ENCODE data around the gene OR13G1.
"Not testable (repeated sequence)": the region's sequence is repeated elsewhere in the genome, so short reads cannot be mapped to it uniquely, and the experiment has no call there.

OR13G1 gene, protein sequence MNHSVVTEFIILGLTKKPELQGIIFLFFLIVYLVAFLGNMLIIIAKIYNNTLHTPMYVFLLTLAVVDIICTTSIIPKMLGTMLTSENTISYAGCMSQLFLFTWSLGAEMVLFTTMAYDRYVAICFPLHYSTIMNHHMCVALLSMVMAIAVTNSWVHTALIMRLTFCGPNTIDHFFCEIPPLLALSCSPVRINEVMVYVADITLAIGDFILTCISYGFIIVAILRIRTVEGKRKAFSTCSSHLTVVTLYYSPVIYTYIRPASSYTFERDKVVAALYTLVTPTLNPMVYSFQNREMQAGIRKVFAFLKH

GRCh38 chr1:247679639-247680038 lies at the start of gene OR13G1:
Gene OR13G1 (minus strand): TSS chr1:247679739. CDS start chr1:247673041, 6,698 bp downstream.
- in situ Hi-C loops (cut with MboI; ENCODE audit: low pct_unique_long_range_greater_than_20kb, low sequenced_read_pairs) = no loop called here
- no peak for DNase-seq

- in situ Hi-C loops (cut with MboI; ENCODE audit: low pct_unique_long_range_greater_than_20kb, low sequenced_read_pairs) = no loop called here
- DNase-seq = no peak
These were observed 41.7 kb upstream of the OR13G1 start for GRCh38 chr1:247721222-247721621.

GRCh38 chr1:247716546-247716945 lies 37.0 kb upstream of the OR13G1 start, which contains the start of gene OR6F1:
Gene OR6F1 (minus strand): TSS chr1:247716646. CDS start chr1:247712755, 3,891 bp downstream.
- in situ Hi-C loops (cut with MboI; ENCODE audit: low pct_unique_long_range_greater_than_20kb, low sequenced_read_pairs) = no loop called here
- no peak for DNase-seq

DNA sequence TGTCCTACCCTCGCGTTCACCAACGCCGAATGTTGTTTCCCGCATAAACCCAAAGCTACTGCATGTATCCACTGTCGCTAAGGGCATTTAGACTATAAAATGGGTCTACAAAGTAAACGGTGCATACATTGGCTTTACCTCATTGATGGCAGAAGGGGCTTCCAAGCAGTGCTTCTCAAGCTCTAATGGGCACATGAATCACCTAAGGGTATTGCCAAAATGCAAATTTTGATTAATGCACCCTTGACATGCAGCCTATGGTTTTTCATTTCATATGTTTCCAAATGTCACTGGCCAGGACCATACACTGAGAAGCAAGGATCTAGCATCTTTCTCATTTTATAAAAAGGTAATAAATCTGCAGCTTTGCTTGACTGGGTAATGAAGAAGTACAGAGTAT lies 34.2 kb upstream of the OR13G1 start:
- in situ Hi-C loops (cut with MboI; ENCODE audit: low pct_unique_long_range_greater_than_20kb, low sequenced_read_pairs) = no loop called here
- DNase-seq = no peak

DNA sequence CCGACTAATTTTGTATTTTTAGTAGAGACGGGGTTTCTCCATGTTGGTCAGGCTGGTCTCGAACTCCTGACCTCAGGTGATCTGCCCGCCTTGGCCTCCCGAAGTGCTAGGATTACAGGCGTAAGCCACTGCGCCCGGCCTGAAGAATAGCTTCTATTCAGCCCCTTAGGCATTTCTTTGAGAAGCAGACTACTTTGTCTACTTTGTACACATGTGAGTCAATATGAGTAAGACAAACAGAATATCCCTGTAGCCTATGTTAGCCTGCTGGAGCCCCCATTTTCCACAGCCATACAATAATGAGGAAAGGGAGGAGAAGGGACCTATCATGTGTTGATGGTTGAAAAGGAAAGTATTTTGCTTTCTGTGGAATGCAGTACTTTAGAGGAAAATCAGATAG lies 31.1 kb upstream of the OR13G1 start:
- in situ Hi-C loops (cut with MboI; ENCODE audit: low pct_unique_long_range_greater_than_20kb, low sequenced_read_pairs); DNase-seq: not testable (repeated sequence)

DNA sequence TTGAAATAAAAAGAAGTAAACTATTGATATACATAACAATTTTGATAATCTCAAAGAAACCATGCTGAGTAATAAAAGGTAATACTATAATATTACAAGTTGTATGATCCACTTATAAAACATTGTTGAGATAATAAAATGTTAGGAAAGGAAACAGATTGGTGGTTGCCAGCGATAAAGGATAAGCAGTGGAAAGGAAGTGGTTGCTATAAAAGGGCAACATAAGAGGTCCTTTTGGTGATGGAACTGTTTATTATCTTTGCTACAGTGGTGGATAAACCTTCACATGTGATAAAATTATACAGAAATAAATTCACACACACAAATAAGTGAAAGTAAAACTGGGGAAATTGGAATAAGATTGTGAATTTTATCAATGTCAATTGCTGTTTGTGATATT lies 21.8 kb upstream of the OR13G1 start:
- in situ Hi-C loops (cut with MboI; ENCODE audit: low pct_unique_long_range_greater_than_20kb, low sequenced_read_pairs) = no loop called here
- no peak for DNase-seq

DNA sequence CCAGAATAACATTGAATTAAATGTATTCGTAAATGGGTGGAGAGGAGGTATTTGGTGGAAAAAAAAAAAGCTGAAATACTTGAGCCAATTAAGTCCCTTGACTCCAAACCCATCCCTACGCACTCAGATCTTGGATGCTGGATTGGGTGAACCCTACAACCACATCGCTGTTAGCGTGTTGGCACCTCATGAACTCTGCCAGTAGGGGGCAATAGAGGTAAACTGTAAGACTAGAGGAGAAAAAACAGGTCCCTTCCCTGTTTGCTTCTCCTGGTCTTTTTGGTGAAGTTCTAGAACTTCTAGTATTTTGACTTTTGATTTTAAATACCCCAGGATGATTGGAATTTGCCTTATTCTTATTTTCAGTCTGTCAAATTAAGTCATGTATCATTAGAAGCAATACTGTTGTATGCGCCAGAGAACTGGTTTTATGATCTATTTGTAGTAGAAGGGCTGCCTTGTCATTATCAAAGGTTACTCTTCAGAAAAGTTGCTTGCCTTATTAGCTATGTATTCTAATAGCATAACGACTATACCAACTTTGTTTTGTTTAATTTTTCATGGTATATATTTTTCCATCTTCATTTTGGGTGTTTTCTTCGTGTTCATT lies 1.9 kb upstream of the OR13G1 start:
- peak; percentile 79 for DNase-seq

DNA sequence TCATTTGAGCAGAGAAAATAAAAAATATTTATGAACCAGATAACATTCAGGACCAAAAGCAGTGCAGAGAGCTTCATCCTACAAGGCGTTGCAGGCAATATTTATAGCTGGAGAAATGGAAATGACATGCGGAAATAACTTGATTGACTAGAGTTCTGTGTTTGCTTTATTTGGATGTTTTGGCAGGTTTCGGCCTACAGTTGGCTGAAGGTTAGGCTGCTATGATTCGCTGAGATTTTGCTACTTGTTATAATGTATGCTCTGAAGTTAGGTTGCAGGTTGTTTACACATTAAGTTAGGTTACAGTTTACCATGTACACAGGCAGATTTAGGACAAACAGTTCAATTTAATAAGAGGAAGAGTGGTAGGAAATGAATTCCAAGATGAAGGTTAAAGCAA lies 632 bp upstream of the OR13G1 start:
- no peak for DNase-seq
- in situ Hi-C loops (cut with MboI; ENCODE audit: low pct_unique_long_range_greater_than_20kb, low sequenced_read_pairs) = no loop called here

More for the DNA sequence above, 1.9 kb upstream of the OR13G1 start:
- in situ Hi-C loops (cut with MboI; ENCODE audit: low pct_unique_long_range_greater_than_20kb, low sequenced_read_pairs) = no loop called here

DNA sequence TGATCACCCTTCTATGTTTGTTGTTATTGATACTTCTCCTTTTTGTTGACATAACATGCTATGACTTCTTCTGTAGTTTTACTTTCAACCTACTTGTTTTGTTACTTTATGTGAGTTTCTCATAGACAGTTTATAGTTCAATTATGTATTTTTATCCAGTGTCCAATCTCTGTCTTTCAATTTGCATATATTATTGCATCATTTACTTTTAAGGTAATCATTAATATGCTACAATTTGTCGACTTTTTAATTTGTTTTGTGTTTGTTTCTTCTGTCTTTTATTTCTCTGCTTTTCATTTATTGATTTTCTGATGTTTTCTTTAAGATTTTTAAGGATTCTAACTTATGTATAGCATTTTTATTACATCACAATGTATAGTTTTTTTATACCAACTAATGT lies 10.3 kb downstream of the OR13G1 start:
- DNase-seq = no peak
- in situ Hi-C loops (cut with MboI; ENCODE audit: low pct_unique_long_range_greater_than_20kb, low sequenced_read_pairs) = no loop called here

DNA sequence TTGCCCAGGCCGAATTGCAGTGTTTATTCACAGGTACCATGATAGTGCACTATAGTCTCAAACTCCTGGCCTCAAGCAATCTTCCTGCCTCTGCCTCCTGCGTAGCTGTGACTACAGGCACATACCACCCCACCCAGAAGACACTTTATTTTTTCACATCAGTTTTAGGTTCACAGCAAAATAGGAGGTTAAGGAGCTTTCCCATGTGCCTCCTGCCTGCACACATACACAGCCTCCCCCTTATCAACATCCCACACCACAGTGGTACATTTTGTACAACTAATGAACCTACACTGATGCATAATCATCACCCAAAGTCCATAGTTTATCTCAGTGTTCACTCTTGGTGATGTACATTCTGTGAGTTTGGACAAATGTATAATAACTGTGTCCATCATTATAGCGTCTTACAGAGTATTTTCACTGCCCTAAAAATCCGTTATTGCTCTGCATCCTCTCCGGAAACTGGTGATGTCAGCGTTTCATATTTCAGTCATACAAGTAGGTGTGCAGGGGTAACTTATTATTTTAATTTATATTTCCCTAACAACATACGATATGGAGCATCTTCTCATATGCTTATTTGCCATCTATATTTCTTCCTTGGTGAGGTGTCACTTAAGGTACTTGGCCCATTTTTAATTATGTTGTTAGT lies 23.2 kb downstream of the OR13G1 start:
- in situ Hi-C loops (cut with MboI; ENCODE audit: low pct_unique_long_range_greater_than_20kb, low sequenced_read_pairs) = no loop called here
- DNase-seq = no peak

GRCh38 chr1:247653040-247653439 lies 26.5 kb downstream of the OR13G1 start:
- no peak for DNase-seq
- in situ Hi-C loops (cut with MboI; ENCODE audit: low pct_unique_long_range_greater_than_20kb, low sequenced_read_pairs) = no loop called here

DNA sequence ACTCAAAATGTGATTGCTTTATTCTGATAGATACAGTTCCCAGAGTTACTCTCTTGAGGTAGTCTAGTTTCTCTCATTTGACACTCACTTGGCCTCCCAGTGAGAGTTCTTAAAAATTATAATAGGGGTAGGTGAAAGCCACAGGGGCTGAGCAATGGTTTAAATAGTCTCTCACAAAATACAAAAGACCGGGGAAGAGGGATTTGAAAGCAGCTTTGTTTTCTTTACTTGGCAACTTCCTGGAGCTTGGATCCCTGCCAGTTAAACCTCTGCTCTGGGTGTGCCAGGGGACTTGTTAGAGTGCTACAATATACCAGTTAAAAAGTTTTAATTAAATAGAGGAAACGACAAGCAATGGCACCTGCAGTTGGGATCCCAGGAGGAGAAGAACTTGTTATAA lies 31.7 kb downstream of the OR13G1 start:
- in situ Hi-C loops (cut with MboI; ENCODE audit: low pct_unique_long_range_greater_than_20kb, low sequenced_read_pairs) = no loop called here
- no peak for DNase-seq

GRCh38 chr1:247646867-247647266 lies 32.7 kb downstream of the OR13G1 start:
- DNase-seq = no peak
- in situ Hi-C loops (cut with MboI; ENCODE audit: low pct_unique_long_range_greater_than_20kb, low sequenced_read_pairs) = no loop called here

- DNase-seq = no peak
- in situ Hi-C loops (cut with MboI; ENCODE audit: low pct_unique_long_range_greater_than_20kb, low sequenced_read_pairs) = no loop called here
These were observed 36.8 kb downstream of the OR13G1 start for GRCh38 chr1:247642742-247643141.

DNA sequence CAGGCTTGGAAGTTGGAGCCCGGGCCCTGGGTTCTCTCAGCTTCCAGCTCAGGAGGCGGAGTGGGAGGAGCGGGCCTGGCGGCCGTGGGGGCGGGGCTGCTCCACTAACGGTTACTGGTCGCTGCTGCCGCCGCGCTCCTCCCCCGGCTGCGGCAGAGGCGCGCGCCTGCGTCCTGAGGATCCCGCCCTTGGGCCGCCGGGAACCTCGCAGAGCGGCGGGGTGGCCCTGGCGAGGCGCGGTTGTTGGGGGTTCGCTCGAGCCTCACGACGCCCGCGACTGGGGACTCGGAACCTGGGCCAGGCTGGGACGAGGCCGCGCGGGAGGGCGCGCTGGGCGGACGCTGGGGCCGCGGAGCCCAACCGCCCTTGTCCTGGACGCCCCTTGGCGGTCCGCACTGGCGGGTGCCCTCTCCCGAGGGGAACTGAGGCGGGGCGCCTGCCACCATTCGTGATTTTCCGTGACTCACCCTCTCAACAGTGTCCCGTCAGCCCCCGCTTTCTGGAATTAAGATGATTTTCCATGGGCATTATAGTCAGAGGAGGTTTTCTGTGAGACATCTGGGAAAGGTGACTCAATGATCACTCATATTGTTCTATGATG lies 40.1 kb downstream of the OR13G1 start:
- in situ Hi-C loops (cut with MboI; ENCODE audit: low pct_unique_long_range_greater_than_20kb, low sequenced_read_pairs) = no loop called here
- DNase-seq = no peak

- DNase-seq = no peak
- in situ Hi-C loops (cut with MboI; ENCODE audit: low pct_unique_long_range_greater_than_20kb, low sequenced_read_pairs) = no loop called here
These were observed 40.8 kb downstream of the OR13G1 start for GRCh38 chr1:247638781-247639180.

- no peak for DNase-seq
- in situ Hi-C loops (cut with MboI; ENCODE audit: low pct_unique_long_range_greater_than_20kb, low sequenced_read_pairs) = no loop called here
These were observed 41.5 kb downstream of the OR13G1 start for GRCh38 chr1:247638011-247638410.

GRCh38 chr1:247627951-247628350 lies 51.6 kb downstream of the OR13G1 start:
- in situ Hi-C loops (cut with MboI; ENCODE audit: low pct_unique_long_range_greater_than_20kb, low sequenced_read_pairs) = no loop called here
- no peak for DNase-seq

Measured in KBM-7 (cell line).